HG03097 (cell line): ENCODE data around the gene GNAS-AS1.

Source experiments
- ATAC-seq: cut with Tn5 transposase; IDR thresholded peaks from one replicate; pipeline ENCODE4 v1.9.1; 2021; ENCODE audit not compliant: unreplicated experiment, low FRiP score

The GNAS-AS1 gene

DNA sequence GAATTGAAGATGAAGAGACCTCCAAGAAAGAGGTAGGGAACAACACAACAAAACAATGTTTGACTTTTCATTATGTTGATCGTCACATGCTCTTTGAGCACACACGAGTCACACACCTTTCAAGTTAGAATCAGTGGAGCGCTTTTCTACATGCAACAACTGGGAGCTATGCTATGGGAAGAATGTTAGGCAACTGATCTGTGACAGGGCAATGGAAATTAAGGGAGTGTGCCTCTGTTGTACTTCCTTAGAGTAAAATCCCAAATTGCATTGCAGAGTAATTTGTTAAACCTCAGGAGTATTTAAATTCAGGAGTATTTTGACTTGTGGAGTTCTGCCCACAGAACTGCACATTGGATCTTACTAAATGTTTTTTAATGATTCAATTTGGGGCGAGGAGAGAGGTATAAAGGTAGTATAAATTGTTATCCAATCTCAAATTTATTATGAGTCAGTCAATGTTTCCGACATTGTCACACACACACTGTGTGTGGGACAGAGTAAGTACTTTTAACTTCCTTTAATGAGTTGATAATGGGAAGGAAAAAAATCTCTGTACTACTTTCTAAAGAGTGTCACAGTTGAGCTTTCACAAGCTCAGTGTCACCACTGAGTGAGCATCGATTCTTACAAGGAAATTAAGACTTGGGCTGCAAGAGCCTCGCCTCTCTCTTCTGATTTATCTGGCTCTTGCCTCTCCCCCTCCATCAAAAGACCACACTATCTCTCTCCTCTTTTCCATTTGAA, 12.5 kb upstream of the GNAS-AS1 start:
- no peak for ATAC-seq

- ATAC-seq: no peak
These were observed 5.0 kb upstream of the GNAS-AS1 start for GRCh38 chr20:58855506-58856389.

GRCh38 chr20:58854638-58855471, 4.2 kb upstream of the GNAS-AS1 start:
- no peak for ATAC-seq

DNA sequence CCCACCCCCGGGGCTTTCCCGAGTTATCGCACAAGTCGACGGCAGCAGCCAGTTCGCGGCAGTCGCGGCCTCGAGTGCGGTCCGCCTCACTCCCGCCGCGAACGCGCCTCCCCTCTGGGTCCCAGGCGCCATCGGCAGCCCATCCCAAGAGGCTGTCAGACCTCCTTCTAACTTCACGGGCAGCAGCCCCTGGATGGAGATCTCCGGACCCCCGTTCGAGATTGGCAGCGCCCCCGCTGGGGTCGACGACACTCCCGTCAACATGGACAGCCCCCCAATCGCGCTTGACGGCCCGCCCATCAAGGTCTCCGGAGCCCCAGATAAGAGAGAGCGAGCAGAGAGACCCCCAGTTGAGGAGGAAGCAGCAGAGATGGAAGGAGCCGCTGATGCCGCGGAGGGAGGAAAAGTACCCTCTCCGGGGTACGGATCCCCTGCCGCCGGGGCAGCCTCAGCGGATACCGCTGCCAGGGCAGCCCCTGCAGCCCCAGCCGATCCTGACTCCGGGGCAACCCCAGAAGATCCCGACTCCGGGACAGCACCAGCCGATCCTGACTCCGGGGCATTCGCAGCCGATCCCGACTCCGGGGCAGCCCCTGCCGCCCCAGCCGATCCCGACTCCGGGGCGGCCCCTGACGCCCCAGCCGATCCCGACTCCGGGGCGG, 3.4 kb upstream of the GNAS-AS1 start:
- ATAC-seq: no peak

- no peak for ATAC-seq
These were observed 2.8 kb upstream of the GNAS-AS1 start for GRCh38 chr20:58853466-58853865.

GRCh38 chr20:58852543-58853271, 2.0 kb upstream of the GNAS-AS1 start, which contains the start of gene GNAS:
Gene GNAS, plus strand, starts transcription at chr20:58852716.
- ATAC-seq: no peak

DNA sequence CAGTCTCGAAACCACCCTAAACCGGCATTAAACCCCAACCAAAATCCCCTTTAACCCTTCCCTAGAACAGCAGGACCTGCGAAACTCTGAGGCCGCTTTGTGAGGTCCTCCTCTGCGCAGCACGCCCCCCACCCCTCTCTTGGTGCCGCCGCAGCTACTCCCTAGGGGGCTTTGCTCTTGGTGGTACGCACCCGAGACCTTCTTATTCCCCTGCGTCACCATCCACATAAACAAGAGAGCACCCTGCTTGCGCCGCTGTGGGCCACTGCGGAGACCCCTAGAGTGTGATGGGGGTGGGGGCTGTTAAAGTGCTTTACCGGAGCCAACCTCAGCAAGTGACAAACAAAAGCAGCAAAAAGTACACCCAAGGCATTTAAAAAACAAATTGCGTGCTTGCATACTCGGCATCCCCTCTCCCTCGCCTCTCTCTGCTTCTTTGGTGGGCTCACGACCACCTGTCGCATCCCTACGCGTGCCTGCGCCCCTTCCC, 1.3 kb upstream of the GNAS-AS1 start:
- ATAC-seq: no peak

GRCh38 chr20:58851221-58851968, 693 bp upstream of the GNAS-AS1 start:
- ATAC-seq: no peak

- ATAC-seq: no peak
These were observed 3.2 kb downstream of the GNAS-AS1 start for GRCh38 chr20:58847463-58847862.

DNA sequence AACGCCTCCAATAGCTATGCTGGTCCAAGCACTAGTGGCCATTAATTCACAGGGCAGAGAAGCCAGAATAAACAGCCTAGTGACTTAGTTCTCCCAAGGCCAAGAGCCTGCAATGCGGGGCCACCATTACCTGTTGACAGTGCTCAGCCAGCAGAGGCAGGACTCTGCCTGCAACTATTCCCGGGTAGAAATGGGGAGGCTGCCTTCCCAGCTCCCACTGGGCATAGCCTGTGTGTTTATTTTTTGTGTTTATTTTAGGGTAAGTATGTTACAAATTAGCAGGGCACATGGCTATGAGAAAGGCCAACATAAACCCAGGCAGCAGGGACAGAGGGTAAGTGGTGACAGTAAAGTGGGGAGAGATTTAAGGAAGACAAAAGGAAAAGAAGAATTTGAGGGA, 5.0 kb downstream of the GNAS-AS1 start:
- no peak for ATAC-seq

DNA sequence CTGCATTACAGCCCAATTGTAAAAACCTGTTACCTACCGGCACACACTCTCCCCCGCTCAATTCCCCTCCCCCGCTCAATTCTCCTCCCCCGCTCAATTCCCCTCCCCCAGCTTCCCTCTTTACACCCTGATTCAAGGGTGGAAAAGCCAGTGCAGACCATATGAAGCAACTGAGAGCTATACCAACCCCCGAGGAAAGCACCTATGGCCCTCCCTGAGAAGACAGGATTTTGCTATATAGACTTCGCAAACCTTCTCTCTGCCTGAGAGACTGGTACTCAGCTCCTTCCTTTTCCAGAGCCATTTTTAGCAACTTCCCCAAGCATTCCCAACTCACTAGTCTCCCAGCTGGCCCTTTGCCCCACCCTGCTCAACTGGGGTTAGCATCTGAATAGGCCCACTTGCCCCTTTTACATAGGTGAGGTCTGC, 7.6 kb downstream of the GNAS-AS1 start:
- ATAC-seq: no peak

DNA sequence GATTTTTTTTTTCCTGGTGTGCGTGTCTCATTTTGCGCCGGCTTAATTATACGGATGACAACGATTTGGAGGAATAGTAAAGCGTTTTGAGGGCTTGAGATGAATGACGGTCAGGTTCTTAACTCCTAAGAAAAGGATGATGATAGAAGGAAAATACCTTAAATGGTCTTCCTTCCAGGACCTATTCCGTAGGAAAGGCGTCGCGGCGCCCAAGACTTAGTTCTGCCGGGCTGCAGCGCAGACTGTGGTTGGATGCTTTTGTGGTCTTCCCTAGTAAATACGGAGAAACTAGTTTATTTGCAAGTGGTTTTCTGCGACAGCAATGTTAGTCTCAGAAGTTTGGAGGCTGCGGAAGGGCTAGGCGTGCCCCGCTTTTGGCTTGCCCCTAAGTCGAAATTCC, 8.4 kb downstream of the GNAS-AS1 start:
- no peak for ATAC-seq

DNA sequence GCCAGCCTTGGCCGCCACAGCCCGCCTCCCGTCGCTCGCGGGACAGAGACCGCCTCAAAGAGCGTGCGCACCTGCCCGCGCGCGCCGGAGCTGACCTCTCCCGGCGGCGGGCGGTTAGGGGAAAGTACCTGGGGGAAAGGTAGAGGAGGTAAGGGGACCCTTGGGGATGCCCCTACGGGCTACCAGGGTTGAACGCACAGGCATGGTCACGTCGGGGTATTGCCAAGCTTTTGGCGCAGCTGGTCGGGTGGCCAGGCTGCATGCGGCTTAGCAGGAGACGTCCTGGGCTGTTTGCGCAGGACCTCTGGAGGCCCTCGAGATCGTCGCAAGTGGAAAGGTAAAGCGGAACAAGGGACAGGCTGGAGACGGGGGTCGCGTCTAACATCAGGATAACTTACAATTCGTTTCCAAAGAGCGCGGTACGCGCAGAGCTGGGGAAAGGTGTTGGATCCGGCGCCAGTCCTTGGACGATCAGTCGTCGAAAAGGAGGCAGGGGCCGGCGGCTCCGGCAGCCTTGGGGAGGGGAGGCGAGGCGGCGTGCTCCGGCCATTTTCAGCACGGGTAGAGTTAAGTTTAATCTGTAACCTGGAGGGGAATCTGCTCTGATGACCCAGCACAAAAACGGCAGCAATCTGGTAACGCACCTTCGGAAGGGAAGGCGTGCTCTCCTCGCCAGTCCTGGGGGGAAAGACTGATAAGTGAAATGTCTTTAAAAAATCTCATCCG, 9.0 kb downstream of the GNAS-AS1 start:
- no peak for ATAC-seq

GRCh38 chr20:58840816-58841538, 9.7 kb downstream of the GNAS-AS1 start:
- no peak for ATAC-seq

- ATAC-seq: no peak
These were observed 10.5 kb downstream of the GNAS-AS1 start for GRCh38 chr20:58839991-58840747.

- no peak for ATAC-seq
These were observed 11.2 kb downstream of the GNAS-AS1 start for GRCh38 chr20:58839474-58839874.

DNA sequence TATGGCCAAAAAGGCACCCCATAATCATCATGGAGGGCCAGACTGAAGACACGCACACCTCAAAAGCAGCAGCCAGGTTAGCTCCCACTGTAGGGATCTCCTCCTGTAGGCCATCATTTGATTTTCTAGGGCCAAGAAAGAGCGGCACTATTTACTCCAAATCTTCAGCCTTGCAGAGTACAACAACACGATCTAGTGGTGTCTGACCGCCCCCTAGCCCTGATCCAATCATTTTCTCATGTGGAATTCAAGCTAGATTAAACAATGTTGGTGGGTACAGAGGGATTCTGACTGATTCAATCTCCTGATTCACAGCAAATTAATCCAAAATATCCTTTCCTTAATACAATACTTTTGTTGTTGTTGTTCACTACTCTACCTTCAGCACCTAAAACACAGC, 12.5 kb downstream of the GNAS-AS1 start:
- ATAC-seq: no peak
